CD4-positive, CD25-positive, alpha-beta regulatory T cell (primary cell): ENCODE data around the gene MAGI2. TPM values are rescaled to one million over a fixed set of nuclear protein-coding genes. Genes with fewer than 3 reads are reported as not detected.

ENCODE experiments used
- ATAC-seq, 2 donors: fragments of 150-1000 bp; cut with Tn5 transposase; one replicate each; pipeline ENCODE4 v1.10.0; 2021; ENCODE audit warnings: low read depth in 2 of 2, moderate number of reproducible peaks in 2 of 2, moderate library complexity in 1 of 2
- DNase-seq, 3 donors: peaks; one replicate each; pipeline versions ENCODE4 v3.0.0 to v3.0.0-alpha.2; 2012 to 2022; ENCODE audit warnings: mixed read lengths in 1 of 3
- H3K27ac ChIP-seq: one replicate; pipeline ENCODE4 v1.7.0; 2013; ENCODE audit warnings: mild to moderate bottlenecking, low read length; ENCODE audit not compliant: insufficient read depth, poor library complexity, severe bottlenecking
- H3K27me3 ChIP-seq: one replicate; pipeline ENCODE4 v1.7.0; 2013; ENCODE audit warnings: low read length; ENCODE audit not compliant: control insufficient read depth, insufficient read depth
- H3K36me3 ChIP-seq: one replicate; pipeline ENCODE4 v1.7.0; 2013; ENCODE audit warnings: mild to moderate bottlenecking, low read length, moderate library complexity; ENCODE audit not compliant: control insufficient read depth, insufficient read depth
- H3K4me1 ChIP-seq: 2 replicates; pipeline ENCODE4 v1.7.0; 2013; ENCODE audit warnings: mild to moderate bottlenecking, low read length; ENCODE audit not compliant: insufficient read depth, control insufficient read depth, poor library complexity, severe bottlenecking
- H3K4me3 ChIP-seq: one replicate; pipeline ENCODE4 v1.7.0; 2013; ENCODE audit warnings: low read depth, mild to moderate bottlenecking, low read length, moderate library complexity
- H3K9me3 ChIP-seq, 2 experiments: 1 replicate in 1 of 2; 2 replicates in 1 of 2; pipeline ENCODE4 v1.7.0; 2013; ENCODE audit warnings: low read length in 2 of 2, mild to moderate bottlenecking in 1 of 2, moderate library complexity in 1 of 2; ENCODE audit not compliant: control insufficient read depth in 2 of 2
- H3K27ac Mint-ChIP-seq, 3 donors: one replicate each; pipeline ENCODE4 v1.8.0; 2020 to 2022; ENCODE audit warnings: mild to moderate bottlenecking in 3 of 3, mixed read lengths in 3 of 3, moderate library complexity in 2 of 3
- H3K27me3 Mint-ChIP-seq: one replicate; pipeline ENCODE4 v1.8.0; 2022; ENCODE audit warnings: mild to moderate bottlenecking, mixed read lengths
- H3K36me3 Mint-ChIP-seq: one replicate; pipeline ENCODE4 v1.8.0; 2020; ENCODE audit warnings: mixed read lengths
- H3K4me1 Mint-ChIP-seq, 4 donors: one replicate each; pipeline ENCODE4 v1.8.0; 2020 to 2022; ENCODE audit warnings: mixed read lengths in 4 of 4, mild to moderate bottlenecking in 1 of 4
- H3K4me3 Mint-ChIP-seq, 4 donors: one replicate each; pipeline ENCODE4 v1.8.0; 2020 to 2022; ENCODE audit warnings: mild to moderate bottlenecking in 4 of 4, mixed read lengths in 4 of 4, moderate library complexity in 3 of 4
- H3K9me3 Mint-ChIP-seq, 7 donors: one replicate each; pipeline ENCODE4 v1.8.0; 2020 to 2022; ENCODE audit warnings: mixed read lengths in 7 of 7, mild to moderate bottlenecking in 3 of 7, moderate library complexity in 2 of 7
- polyA plus RNA-seq, 4 donors: library from polyadenylated mRNA; unstranded; fragments of 300-500 nt; fragmentation: Illumina TruSeq; gene quantifications; one replicate each; pipeline ENCODE4 v1.2.3, GENCODE V29; 2021
- total RNA-seq: library from RNA; stranded (reverse); gene quantifications from one replicate; pipeline ENCODE4 v1.2.3, GENCODE V29; 2022

Gene MAGI2
- total and polyA plus RNA-seq, 5 donors from 2014 or later, result not detected

GRCh38 chr7:79142706-79143105 is 310.8 kb downstream of the MAGI2 start:
- no peaks in the 10 kb centered on the region for H3K4me1 ChIP-seq
- Mint-ChIP-seq H3K36me3 (no peaks in the 10 kb centered on the region), H3K4me1 (no peaks in the 10 kb centered on the region), H3K27me3 (no peaks in the 10 kb centered on the region), H3K27ac (no peak overlapping the region), H3K9me3 (peaks cover 0 to 6% (median 2%) of the 10 kb centered on the region in 7 donors), H3K4me3 (no peak overlapping the region)
- DNase-seq, result no peak
- H3K36me3 ChIP-seq, result no peaks in the 10 kb centered on the region
- no peaks in the 10 kb centered on the region for H3K9me3 ChIP-seq
- no peaks in the 10 kb centered on the region for H3K27me3 ChIP-seq
- ATAC-seq, result no peak
- no peak overlapping the region for H3K4me3 ChIP-seq
- no peak overlapping the region for H3K27ac ChIP-seq

- no peak for ATAC-seq
- H3K9me3 Mint-ChIP-seq, result peaks cover 0 to 10% (median 3%) of the 10 kb centered on the region in 7 donors
- DNase-seq, result no peak
- H3K4me1 Mint-ChIP-seq, result no peaks in the 10 kb centered on the region
- H3K27me3 Mint-ChIP-seq, result no peaks in the 10 kb centered on the region
- Histone ChIP-seq H3K36me3 (no peaks in the 10 kb centered on the region), H3K27ac (no peak overlapping the region), H3K4me3 (no peak overlapping the region), H3K9me3 (no peaks in the 10 kb centered on the region), H3K4me1 (no peaks in the 10 kb centered on the region), H3K27me3 (no peaks in the 10 kb centered on the region)
- no peaks in the 10 kb centered on the region for H3K36me3 Mint-ChIP-seq
- H3K4me3 Mint-ChIP-seq, result no peak overlapping the region
- H3K27ac Mint-ChIP-seq, result no peak overlapping the region
These were observed 312.2 kb downstream of the MAGI2 start for GRCh38 chr7:79141252-79141651.

GRCh38 chr7:79137942-79138341 is 315.5 kb downstream of the MAGI2 start:
- H3K4me3 Mint-ChIP-seq, result no peak overlapping the region
- no peak for DNase-seq
- H3K9me3 Mint-ChIP-seq, result peaks cover 2 to 13% (median 5%) of the 10 kb centered on the region in 7 donors
- no peak overlapping the region for H3K27ac ChIP-seq
- no peaks in the 10 kb centered on the region for H3K27me3 ChIP-seq
- no peak overlapping the region for H3K4me3 ChIP-seq
- no peak for ATAC-seq
- H3K4me1 ChIP-seq, result no peaks in the 10 kb centered on the region
- H3K9me3 ChIP-seq, result no peaks in the 10 kb centered on the region
- H3K36me3 Mint-ChIP-seq, result no peaks in the 10 kb centered on the region
- H3K27me3 Mint-ChIP-seq, result no peaks in the 10 kb centered on the region
- no peak overlapping the region for H3K27ac Mint-ChIP-seq
- no peaks in the 10 kb centered on the region for H3K4me1 Mint-ChIP-seq
- no peaks in the 10 kb centered on the region for H3K36me3 ChIP-seq

GRCh38 chr7:79132844-79133451 is 320.5 kb downstream of the MAGI2 start:
- Histone ChIP-seq H3K27me3 (no peaks in the 10 kb centered on the region), H3K9me3 (no peaks in the 10 kb centered on the region), H3K27ac (no peak overlapping the region), H3K4me1 (no peaks in the 10 kb centered on the region), H3K36me3 (no peaks in the 10 kb centered on the region), H3K4me3 (no peak overlapping the region)
- Mint-ChIP-seq H3K27ac (no peak overlapping the region), H3K4me3 (no peak overlapping the region), H3K27me3 (no peaks in the 10 kb centered on the region), H3K36me3 (no peaks in the 10 kb centered on the region), H3K4me1 (no peaks in the 10 kb centered on the region), H3K9me3 (peaks cover 0 to 18% (median 3%) of the 10 kb centered on the region in 7 donors)
- ATAC-seq (no peak), DNase-seq (no peak)

GRCh38 chr7:79130715-79131114 is 322.8 kb downstream of the MAGI2 start:
- ATAC-seq (no peak), DNase-seq (no peak)
- Histone ChIP-seq H3K27ac (no peak overlapping the region), H3K4me1 (no peaks in the 10 kb centered on the region), H3K27me3 (no peaks in the 10 kb centered on the region), H3K4me3 (no peak overlapping the region), H3K9me3 (peaks cover 0 to 3% of the 10 kb centered on the region in 2 experiments), H3K36me3 (no peaks in the 10 kb centered on the region)
- Mint-ChIP-seq H3K36me3 (no peaks in the 10 kb centered on the region), H3K27ac (no peak overlapping the region), H3K4me1 (no peaks in the 10 kb centered on the region), H3K27me3 (no peaks in the 10 kb centered on the region), H3K4me3 (no peak overlapping the region), H3K9me3 (peaks cover 0 to 10% (median 4%) of the 10 kb centered on the region in 7 donors)

- Histone ChIP-seq H3K27ac (no peak overlapping the region), H3K36me3 (no peaks in the 10 kb centered on the region), H3K4me3 (no peak overlapping the region), H3K27me3 (no peaks in the 10 kb centered on the region), H3K4me1 (no peaks in the 10 kb centered on the region), H3K9me3 (peaks cover 0 to 3% of the 10 kb centered on the region in 2 experiments)
- no peaks in the 10 kb centered on the region for H3K27me3 Mint-ChIP-seq
- no peaks in the 10 kb centered on the region for H3K4me1 Mint-ChIP-seq
- no peaks in the 10 kb centered on the region for H3K36me3 Mint-ChIP-seq
- ATAC-seq (no peak), DNase-seq (no peak)
- no peak overlapping the region for H3K27ac Mint-ChIP-seq
- no peak overlapping the region for H3K4me3 Mint-ChIP-seq
- H3K9me3 Mint-ChIP-seq, result peaks cover 2 to 10% (median 6%) of the 10 kb centered on the region in 7 donors
These were observed 329.1 kb downstream of the MAGI2 start for GRCh38 chr7:79124331-79124730.

GRCh38 chr7:79118143-79118542 is 335.3 kb downstream of the MAGI2 start:
- ATAC-seq (no peak), DNase-seq (no peak)
- Histone ChIP-seq H3K4me3 (no peak overlapping the region), H3K27me3 (no peaks in the 10 kb centered on the region), H3K9me3 (no peaks in the 10 kb centered on the region), H3K36me3 (no peaks in the 10 kb centered on the region), H3K27ac (no peak overlapping the region), H3K4me1 (no peaks in the 10 kb centered on the region)
- H3K9me3 Mint-ChIP-seq, result peaks cover 0 to 14% (median 6%) of the 10 kb centered on the region in 7 donors
- no peak overlapping the region for H3K4me3 Mint-ChIP-seq
- no peaks in the 10 kb centered on the region for H3K27me3 Mint-ChIP-seq
- H3K4me1 Mint-ChIP-seq, result no peaks in the 10 kb centered on the region
- H3K36me3 Mint-ChIP-seq, result no peaks in the 10 kb centered on the region
- H3K27ac Mint-ChIP-seq, result no peak overlapping the region

- no peak overlapping the region for H3K4me3 ChIP-seq
- no peaks in the 10 kb centered on the region for H3K36me3 ChIP-seq
- no peak overlapping the region for H3K27ac ChIP-seq
- Mint-ChIP-seq H3K9me3 (peaks cover 0 to 10% (median 3%) of the 10 kb centered on the region in 7 donors), H3K27me3 (no peaks in the 10 kb centered on the region), H3K36me3 (no peaks in the 10 kb centered on the region), H3K4me1 (no peaks in the 10 kb centered on the region), H3K27ac (no peak overlapping the region), H3K4me3 (no peak overlapping the region)
- H3K27me3 ChIP-seq, result no peaks in the 10 kb centered on the region
- no peak for ATAC-seq
- no peak for DNase-seq
- no peaks in the 10 kb centered on the region for H3K4me1 ChIP-seq
- H3K9me3 ChIP-seq, result no peaks in the 10 kb centered on the region
These were observed 357.1 kb downstream of the MAGI2 start for GRCh38 chr7:79096361-79096805.
